Measurements from ENCODE around the gene A3GALT2.

GRCh38 chr1:33266766-33267165 lies 54.1 kb downstream of the A3GALT2 start:
- TF ChIP-seq CTCF (IDR thresholded peaks at IDR 0.05; ENCODE audit: low read depth, low read length) = no peak
- TF ChIP-seq POLR2A (IDR thresholded peaks at IDR 0.05; ENCODE audit: extremely low read depth, insufficient read length) = no peak

All from NB4 (cell line).